NCI-H1436 (cell line): Measurements from ENCODE around the gene TAF1D.

Source experiments
- DNase-seq: peaks from one replicate; lab custom pipeline; 2025; lab: John Stamatoyannopoulos, UW

Gene TAF1D

GRCh38 chr11:93720522-93720921 lies 20.8 kb downstream of the TAF1D start:
- DNase-seq, result no peak

GRCh38 chr11:93719310-93719709 lies 22.0 kb downstream of the TAF1D start:
- no peak for DNase-seq

- DNase-seq, result no peak
These were observed 23.2 kb downstream of the TAF1D start for GRCh38 chr11:93718057-93718563.

- DNase-seq, result no peak
These were observed 23.8 kb downstream of the TAF1D start for GRCh38 chr11:93717501-93717900.

- DNase-seq, result no peak
These were observed 25.4 kb downstream of the TAF1D start for GRCh38 chr11:93715797-93716396.

- no peak for DNase-seq
These were observed 28.6 kb downstream of the TAF1D start for GRCh38 chr11:93712678-93713077.

- no peak for DNase-seq
These were observed 31.1 kb downstream of the TAF1D start for GRCh38 chr11:93710239-93710638.

- DNase-seq, result no peak
These were observed 37.1 kb downstream of the TAF1D start for GRCh38 chr11:93704237-93704636.

- DNase-seq, result no peak
These were observed 40.5 kb downstream of the TAF1D start for GRCh38 chr11:93700830-93701229.

GRCh38 chr11:93697611-93698010 lies 43.7 kb downstream of the TAF1D start:
- no peak for DNase-seq

GRCh38 chr11:93694557-93694956 lies 46.7 kb downstream of the TAF1D start:
- no peak for DNase-seq

GRCh38 chr11:93694109-93694508 lies 47.2 kb downstream of the TAF1D start:
- DNase-seq, result no peak

GRCh38 chr11:93689240-93689639 lies 52.1 kb downstream of the TAF1D start:
- DNase-seq, result no peak

- DNase-seq, result no peak
These were observed 54.5 kb downstream of the TAF1D start for GRCh38 chr11:93686812-93687211.

GRCh38 chr11:93686226-93686625 lies 55.1 kb downstream of the TAF1D start:
- DNase-seq, result no peak
